HEK293 (cell line): ENCODE results near the gene PSMD3.
A peak's percentile ranks its signal among the peaks of the same experiment; 100 is the strongest.

Experiments
- CTCF ChIA-PET: fragments of 350-600 bp; formaldehyde crosslinking; extraction: SDS; loops from one replicate; lab custom pipeline; 2021; ENCODE audit warnings: antibody characterized with exemption; lab: Yijun Ruan, JAX
- POLR2A ChIA-PET: fragments of 300-600 bp; formaldehyde crosslinking; extraction: SDS; loops from one replicate; lab custom pipeline; 2020; ENCODE audit warnings: antibody characterized with exemption, inconsistent platforms; lab: Yijun Ruan, JAX
- H3K27ac ChIP-seq: fragments of 200-500 bp; sonication (Bioruptor generic); 2 replicates; pipeline ENCODE4 v1.5.1; 2014; ENCODE audit warnings: low read depth, low read length, control low read depth, inconsistent platforms; ENCODE audit errors: extremely low read depth
- H3K36me3 ChIP-seq, 2 experiments: fragments of 200-500 bp in 1 of 2; sonication (Bioruptor generic) in 1 of 2; 1 replicate in 1 of 2; 2 replicates in 1 of 2; pipeline ENCODE4 v1.5.1; 2014 to 2017; ENCODE audit warnings: inconsistent platforms in 2 of 2, low read length in 2 of 2; ENCODE audit not compliant: control insufficient read depth in 2 of 2, insufficient read depth in 1 of 2
- H3K4me1 ChIP-seq: fragments of 200-500 bp; sonication (Bioruptor generic); 2 replicates; pipeline ENCODE4 v1.5.1; 2014; ENCODE audit warnings: mild to moderate bottlenecking, low read length, inconsistent platforms; ENCODE audit not compliant: control insufficient read depth, insufficient read depth
- H3K4me3 ChIP-seq: 2 replicates; pipeline ENCODE4 v1.5.1; 2011; ENCODE audit warnings: low read depth, mild to moderate bottlenecking, control low read depth, low read length, moderate library complexity
- H3K9me3 ChIP-seq: fragments of 200-500 bp; sonication (Bioruptor generic); 2 replicates; pipeline ENCODE4 v1.5.1; 2014; ENCODE audit warnings: low read depth, low read length, inconsistent platforms; ENCODE audit not compliant: control insufficient read depth, insufficient read depth
- AEBP2 ChIP-seq: fragments of 450-650 bp; formaldehyde crosslinking; IDR thresholded peaks from 2 replicates; pipeline ENCODE4 v1.5.1; 2016; ENCODE audit warnings: missing biosample characterization, missing genetic modification characterization, borderline replicate concordance
- FEZF1 ChIP-seq: fragments of 450-650 bp; formaldehyde crosslinking; IDR thresholded peaks from 2 replicates; pipeline ENCODE4 v1.5.1; 2016; ENCODE audit warnings: missing biosample characterization, missing genetic modification characterization
- HOXC10 ChIP-seq: sonication (generic); formaldehyde crosslinking; IDR thresholded peaks from 2 replicates; pipeline ENCODE4 v1.8.1; 2023; ENCODE audit warnings: mild to moderate bottlenecking, missing genetic modification reagents
- KLF1 ChIP-seq: fragments of 450-650 bp; formaldehyde crosslinking; IDR thresholded peaks from 2 replicates; pipeline ENCODE4 v1.5.1; 2016; ENCODE audit warnings: missing biosample characterization, missing genetic modification characterization
- KLF10 ChIP-seq: fragments of 450-650 bp; IDR thresholded peaks from 2 replicates; pipeline ENCODE4 v1.5.1; 2018; ENCODE audit warnings: missing biosample characterization, mild to moderate bottlenecking, missing genetic modification characterization
- OSR2 ChIP-seq: fragments of 450-650 bp; formaldehyde crosslinking; IDR thresholded peaks from 2 replicates; pipeline ENCODE4 v1.5.1; 2016; ENCODE audit warnings: missing biosample characterization, missing genetic modification characterization
- OVOL3 ChIP-seq: fragments of 450-650 bp; formaldehyde crosslinking; IDR thresholded peaks from 2 replicates; pipeline ENCODE4 v1.5.1; 2016; ENCODE audit warnings: missing biosample characterization, missing genetic modification characterization
- PRDM1 ChIP-seq: fragments of 450-650 bp; formaldehyde crosslinking; IDR thresholded peaks from 2 replicates; pipeline ENCODE4; 2016; ENCODE audit warnings: missing biosample characterization, missing genetic modification characterization
- REPIN1 ChIP-seq: fragments of 450-650 bp; formaldehyde crosslinking; IDR thresholded peaks from 2 replicates; pipeline ENCODE4 v1.5.1; 2017; ENCODE audit warnings: missing biosample characterization, missing genetic modification characterization, low read depth
- SALL2 ChIP-seq: fragments of 450-650 bp; formaldehyde crosslinking; IDR thresholded peaks from 2 replicates; pipeline ENCODE4 v1.5.0; 2017; ENCODE audit warnings: missing biosample characterization, mild to moderate bottlenecking, missing genetic modification characterization, borderline replicate concordance
- YY1 ChIP-seq: fragments of 450-650 bp; formaldehyde crosslinking; IDR thresholded peaks from 2 replicates; pipeline ENCODE4 v1.5.1; 2018; ENCODE audit warnings: missing biosample characterization, missing genetic modification characterization
- ZBTB48 ChIP-seq: fragments of 450-650 bp; formaldehyde crosslinking; IDR thresholded peaks from 2 replicates; pipeline ENCODE4 v1.5.1; 2016; ENCODE audit warnings: missing biosample characterization, missing genetic modification characterization
- ZBTB49 ChIP-seq: fragments of 450-650 bp; formaldehyde crosslinking; IDR thresholded peaks from 2 replicates; pipeline ENCODE4 v1.5.1; 2016; ENCODE audit warnings: missing biosample characterization, missing genetic modification characterization, low read depth
- ZFP37 ChIP-seq: fragments of 450-650 bp; formaldehyde crosslinking; IDR thresholded peaks from 2 replicates; pipeline ENCODE4 v1.5.1; 2016; ENCODE audit warnings: missing biosample characterization, missing genetic modification characterization
- ZNF133 ChIP-seq: fragments of 450-650 bp; formaldehyde crosslinking; IDR thresholded peaks from 2 replicates; pipeline ENCODE4 v1.5.1; 2016; ENCODE audit warnings: missing biosample characterization, missing genetic modification characterization
- ZNF146 ChIP-seq: fragments of 450-650 bp; formaldehyde crosslinking; IDR thresholded peaks from 2 replicates; pipeline ENCODE4 v1.5.1; 2016; ENCODE audit warnings: missing biosample characterization, missing genetic modification characterization
- ZNF18 ChIP-seq: fragments of 450-650 bp; formaldehyde crosslinking; IDR thresholded peaks from 2 replicates; pipeline ENCODE4 v1.5.1; 2016; ENCODE audit warnings: missing biosample characterization, missing genetic modification characterization
- ZNF2 ChIP-seq: fragments of 450-650 bp; formaldehyde crosslinking; IDR thresholded peaks from 2 replicates; pipeline ENCODE4 v1.5.1; 2016; ENCODE audit warnings: missing biosample characterization, missing genetic modification characterization
- ZNF211 ChIP-seq: fragments of 450-650 bp; formaldehyde crosslinking; IDR thresholded peaks from 2 replicates; pipeline ENCODE4 v1.5.1; 2016; ENCODE audit warnings: low read depth, missing biosample characterization, missing genetic modification characterization
- ZNF221 ChIP-seq: fragments of 450-650 bp; formaldehyde crosslinking; IDR thresholded peaks from 2 replicates; pipeline ENCODE4 v1.5.1; 2017; ENCODE audit warnings: missing biosample characterization, missing genetic modification characterization, borderline replicate concordance
- ZNF398 ChIP-seq: fragments of 450-650 bp; formaldehyde crosslinking; IDR thresholded peaks from 2 replicates; pipeline ENCODE4 v1.5.1; 2017; ENCODE audit warnings: missing biosample characterization, missing genetic modification characterization
- ZNF426 ChIP-seq: fragments of 450-650 bp; formaldehyde crosslinking; IDR thresholded peaks from 2 replicates; pipeline ENCODE4 v1.5.1; 2017; ENCODE audit warnings: missing biosample characterization, missing genetic modification characterization, mild to moderate bottlenecking, inconsistent platforms, moderate library complexity
- ZNF473 ChIP-seq: fragments of 450-650 bp; formaldehyde crosslinking; IDR thresholded peaks from 2 replicates; pipeline ENCODE4 v1.5.1; 2017; ENCODE audit warnings: missing biosample characterization, missing genetic modification characterization
- ZNF510 ChIP-seq: fragments of 450-650 bp; formaldehyde crosslinking; IDR thresholded peaks from 2 replicates; pipeline ENCODE4 v1.5.1; 2018; ENCODE audit warnings: mild to moderate bottlenecking, missing genetic modification characterization, missing biosample characterization; ENCODE audit not compliant: insufficient replicate concordance
- ZNF549 ChIP-seq: fragments of 450-650 bp; IDR thresholded peaks from 2 replicates; pipeline ENCODE4 v1.5.1; 2018; ENCODE audit warnings: missing biosample characterization, missing genetic modification characterization, mild to moderate bottlenecking, inconsistent platforms, moderate library complexity
- ZNF610 ChIP-seq: fragments of 450-650 bp; formaldehyde crosslinking; IDR thresholded peaks from 2 replicates; pipeline ENCODE4 v1.5.1; 2016; ENCODE audit warnings: missing biosample characterization, missing genetic modification characterization, borderline replicate concordance
- ZNF701 ChIP-seq: fragments of 450-650 bp; formaldehyde crosslinking; IDR thresholded peaks from 2 replicates; pipeline ENCODE4 v1.5.1; 2016; ENCODE audit warnings: missing biosample characterization, missing genetic modification characterization
- ZSCAN18 ChIP-seq: fragments of 450-650 bp; formaldehyde crosslinking; IDR thresholded peaks from 2 replicates; pipeline ENCODE4 v1.5.1; 2016; ENCODE audit warnings: missing biosample characterization, missing genetic modification characterization
- ZSCAN23 ChIP-seq: fragments of 450-650 bp; formaldehyde crosslinking; IDR thresholded peaks from 2 replicates; pipeline ENCODE4 v1.5.1; 2016; ENCODE audit warnings: missing biosample characterization, missing genetic modification characterization

Gene PSMD3

GRCh38 chr17:39996162-39996561, 15.6 kb downstream of the PSMD3 start:
- H3K9me3 ChIP-seq: no peaks in the 10 kb centered on the region
- no peak overlapping the region for H3K27ac ChIP-seq
- no peaks in the 10 kb centered on the region for H3K4me1 ChIP-seq
- H3K36me3 ChIP-seq: peaks cover 49 to 74% of the 10 kb centered on the region in 2 experiments
- ChIA-PET POLR2A (interaction anchor here (0.6 to 2.6 kb wide), 3 partner anchors 16 to 70 kb away, joined by 4 to 11 read pairs (median 5); partner anchors contain the start of gene PSMD3), CTCF (interaction anchor here (1.1 kb wide), 1 partner anchor 31 kb away, joined by 3 read pairs; no protein-coding TSS in a partner anchor)
- no peak overlapping the region for H3K4me3 ChIP-seq
- no peak for TF ChIP-seq YY1 (tag by site-specific recombination)
- no peak for TF ChIP-seq KLF10 (tag by site-specific recombination)
- no peak for TF ChIP-seq AEBP2
- no peak for TF ChIP-seq ZNF18 (tag by site-specific recombination)
- TF ChIP-seq ZNF211 (tag by site-specific recombination): no peak
- TF ChIP-seq ZNF701 (tag by site-specific recombination): no peak
- no peak for TF ChIP-seq ZFP37 (tag by site-specific recombination)
- TF ChIP-seq ZNF398: no peak
- TF ChIP-seq OSR2: no peak
- no peak for TF ChIP-seq ZNF473 (tag by site-specific recombination)
- TF ChIP-seq ZNF610: no peak
- TF ChIP-seq FEZF1 (tag by site-specific recombination): no peak
- TF ChIP-seq REPIN1 (tag by site-specific recombination): no peak
- TF ChIP-seq ZSCAN23 (tag by site-specific recombination): no peak
- no peak for TF ChIP-seq PRDM1 (tag by site-specific recombination)
- no peak for TF ChIP-seq ZNF221
- no peak for TF ChIP-seq ZBTB49 (tag by site-specific recombination)
- no peak for TF ChIP-seq ZBTB48 (tag by site-specific recombination)

- peaks cover 43 to 67% of the 10 kb centered on the region in 2 experiments for H3K36me3 ChIP-seq
- POLR2A ChIA-PET: interaction anchor here (0.6 to 2.6 kb wide), 3 partner anchors 17 to 69 kb away, joined by 4 to 11 read pairs (median 5); partner anchors contain the start of gene PSMD3
- H3K4me3 ChIP-seq: no peak overlapping the region
- H3K9me3 ChIP-seq: no peaks in the 10 kb centered on the region
- H3K4me1 ChIP-seq: no peaks in the 10 kb centered on the region
- 0 out of 2 replicates have a peak overlapping the region, but pooled peaks have one; percentile 46 for H3K27ac ChIP-seq
- CTCF ChIA-PET: interaction anchor here (0.6 to 1.2 kb wide), 3 partner anchors 10 to 325 kb away, joined by 3 read pairs; no protein-coding TSS in a partner anchor
- TF ChIP-seq KLF1 (tag by site-specific recombination) (no peak), ZNF133 (tag by site-specific recombination) (no peak), ZNF2 (tag by site-specific recombination) (no peak), ZNF510 (tag by site-specific recombination) (no peak), SALL2 (no peak), ZNF549 (tag by site-specific recombination) (no peak), HOXC10 (CRISPR knock-in tag) (no peak), ZNF146 (tag by site-specific recombination) (no peak), ZSCAN18 (no peak), OVOL3 (no peak), ZNF426 (tag by site-specific recombination) (no peak), REPIN1 (tag by site-specific recombination) (no peak)
Measured at GRCh38 chr17:39996800-39997199, 16.2 kb downstream of the PSMD3 start.
